Measurements from ENCODE around the gene CPEB3.
"Not testable (repeated sequence)": the region's sequence is repeated elsewhere in the genome, so short reads cannot be mapped to it uniquely, and the experiment has no call there.

Gene CPEB3

DNA sequence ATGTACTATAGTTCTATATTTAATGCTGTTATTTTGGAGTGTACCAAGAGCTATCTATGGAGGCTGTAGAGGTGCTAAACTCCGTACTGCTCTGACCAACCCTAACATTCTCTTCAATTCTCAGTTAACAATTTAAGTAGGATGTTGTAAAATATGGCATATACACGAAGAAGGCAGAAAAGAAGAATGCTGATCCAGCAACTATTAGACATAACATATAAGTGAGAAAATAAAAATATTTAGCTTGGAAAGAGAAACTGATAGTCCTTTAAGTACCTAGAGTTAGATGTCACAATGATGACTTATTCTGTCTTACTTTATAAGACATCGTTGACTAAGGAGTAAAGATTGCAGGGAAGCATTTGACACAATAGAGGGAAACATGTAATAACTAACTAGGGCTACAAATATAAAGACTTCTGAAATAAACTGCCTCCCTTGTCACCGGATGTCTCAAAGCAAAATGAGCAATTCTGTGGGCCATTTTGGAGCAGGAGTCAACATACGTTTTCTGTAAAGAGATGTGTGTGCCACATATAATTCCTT is 159.5 kb downstream of the CPEB3 start:
- no peak for DNase-seq

DNA sequence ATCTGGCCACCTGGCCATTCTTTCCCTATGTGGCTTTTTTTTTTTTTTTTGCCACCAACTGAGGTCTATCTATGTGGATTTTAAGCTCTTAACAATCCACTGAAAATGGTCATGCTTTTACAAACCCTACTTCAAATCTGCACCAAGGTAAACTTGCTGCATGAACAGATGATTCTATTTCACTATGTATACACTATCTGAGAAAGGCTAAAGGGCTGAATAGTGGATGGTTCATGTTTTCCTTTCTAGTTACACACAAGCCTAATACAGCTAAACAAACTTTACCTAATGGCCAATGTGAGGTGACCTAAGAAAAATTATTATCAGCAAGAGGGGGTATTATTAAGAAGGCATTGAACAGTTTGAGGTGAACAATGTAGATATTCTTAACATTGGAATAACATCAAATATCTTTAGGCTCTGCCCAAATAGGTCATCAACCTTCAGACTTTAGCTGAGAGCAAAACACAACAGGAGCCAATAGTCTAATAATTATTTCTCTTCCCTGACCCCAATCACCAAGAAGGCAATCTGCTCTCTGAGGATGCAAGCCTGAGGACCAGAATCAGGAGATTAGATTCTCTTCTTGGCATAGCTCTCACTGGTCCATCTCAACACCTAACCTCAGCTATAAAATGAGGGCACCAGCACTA is 160.1 kb downstream of the CPEB3 start:
- no peak for DNase-seq

DNA sequence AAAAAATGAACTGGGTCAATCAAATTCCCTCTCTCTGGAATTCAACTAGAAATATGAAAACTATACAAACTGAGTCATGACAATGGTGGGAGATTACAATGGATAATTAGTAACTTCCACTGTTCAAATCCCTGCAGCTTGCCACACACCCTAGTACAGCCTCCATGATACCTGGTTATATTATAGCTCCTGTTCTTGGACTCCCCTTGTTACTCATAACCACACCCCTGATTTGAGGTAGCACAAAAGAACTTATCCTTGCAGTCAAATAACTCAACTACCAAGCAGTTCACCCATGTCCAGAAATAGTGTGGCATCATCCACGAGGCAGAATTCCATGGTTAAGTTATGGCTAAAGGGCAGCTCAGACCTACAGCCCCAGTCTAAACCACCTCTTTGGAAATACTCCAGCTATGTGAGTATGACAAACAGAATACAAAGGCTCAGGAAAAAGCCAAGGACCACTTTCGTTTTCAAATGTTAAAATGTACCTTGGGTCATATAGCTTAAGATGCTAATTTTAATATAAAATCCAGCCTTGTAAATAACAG is 164.7 kb downstream of the CPEB3 start:
- DNase-seq = no peak

DNA sequence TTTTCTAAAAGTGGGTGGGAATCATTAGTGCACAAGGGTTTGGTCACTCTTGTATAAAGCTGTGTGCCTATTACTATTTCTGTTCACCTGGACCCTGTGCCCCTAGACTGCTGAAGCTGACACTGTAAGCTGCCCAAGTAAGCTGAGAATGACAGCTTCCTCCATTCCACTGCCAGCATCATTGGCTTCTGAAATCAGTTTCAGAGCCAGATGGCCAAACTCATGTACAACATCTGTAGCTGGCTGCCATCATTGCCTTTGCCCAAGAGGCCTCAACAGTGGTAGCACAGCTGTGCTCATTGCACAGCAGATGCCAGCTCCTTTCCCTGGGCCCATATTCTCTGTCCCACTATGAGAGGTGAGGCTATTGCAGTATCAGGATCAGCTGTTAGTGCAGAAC is 165.7 kb downstream of the CPEB3 start:
- peak; percentile 4 for DNase-seq

DNA sequence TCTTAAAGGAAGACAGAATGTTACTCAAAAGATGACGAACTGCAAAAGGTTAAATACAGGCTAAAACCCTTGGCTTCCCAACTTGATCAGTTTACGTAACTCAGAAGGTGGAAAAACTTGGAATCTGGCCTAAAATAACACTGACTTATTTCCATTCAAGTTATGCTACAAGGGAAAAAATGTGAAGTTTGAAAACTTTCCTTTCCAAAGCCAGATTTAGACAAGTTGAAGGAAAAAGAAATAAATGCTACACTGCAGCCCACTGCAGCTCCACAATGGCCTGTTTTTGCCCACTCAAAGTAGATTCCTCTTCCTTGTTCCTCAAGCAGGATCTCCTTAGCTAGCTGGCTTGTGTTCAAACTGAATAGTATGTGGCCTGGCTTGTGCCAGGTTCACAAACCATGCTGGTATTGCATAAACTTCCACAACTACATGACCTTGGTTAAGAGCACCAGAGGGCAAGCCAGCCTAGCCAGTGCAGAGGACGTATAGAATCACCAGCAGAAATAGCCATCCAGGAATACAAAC is 166.2 kb downstream of the CPEB3 start:
- DNase-seq = no peak

DNA sequence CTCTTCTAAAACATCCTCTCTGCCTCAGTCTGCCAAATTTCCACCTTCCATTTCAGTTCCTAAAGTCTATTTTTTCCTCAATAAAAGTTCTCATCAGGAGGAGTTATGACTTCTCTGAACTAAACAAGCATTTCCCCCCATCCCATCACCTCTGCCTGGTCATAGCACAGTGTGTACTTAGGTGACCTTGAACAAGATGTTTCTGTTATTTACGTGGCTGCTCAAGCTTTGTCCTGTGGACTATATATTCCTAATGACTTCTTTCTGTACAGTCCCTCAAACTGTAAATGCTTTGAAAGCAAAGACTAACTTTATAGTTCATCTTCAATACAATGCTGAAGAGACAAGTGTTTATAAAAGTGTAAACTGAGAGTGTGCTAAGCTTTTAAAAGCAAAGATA is 166.9 kb downstream of the CPEB3 start:
- DNase-seq = no peak

DNA sequence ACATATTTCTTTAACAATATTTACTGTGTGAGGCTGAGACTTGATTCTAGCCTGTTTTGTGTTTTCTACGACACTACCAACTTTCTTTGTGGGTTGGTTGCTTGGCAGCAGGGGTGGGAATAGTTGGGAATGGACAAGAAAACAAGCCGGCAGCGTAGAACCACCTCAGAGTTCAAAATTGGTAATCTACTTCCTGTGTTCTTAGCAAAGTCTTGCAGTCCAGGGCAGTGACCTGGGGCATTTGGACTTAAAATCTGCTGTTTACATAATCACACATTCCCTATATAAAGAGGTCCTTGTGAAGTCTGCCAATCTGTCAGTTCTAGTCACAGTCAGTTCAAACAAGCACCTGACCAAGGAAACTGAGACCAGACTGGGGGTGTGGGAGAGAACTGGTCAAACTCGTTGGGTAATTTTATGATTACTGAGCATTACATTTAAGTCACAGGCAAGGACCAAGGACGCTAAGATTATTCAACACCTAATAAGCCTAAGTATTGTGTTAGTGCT is 167.9 kb downstream of the CPEB3 start:
- DNase-seq = no peak

DNA sequence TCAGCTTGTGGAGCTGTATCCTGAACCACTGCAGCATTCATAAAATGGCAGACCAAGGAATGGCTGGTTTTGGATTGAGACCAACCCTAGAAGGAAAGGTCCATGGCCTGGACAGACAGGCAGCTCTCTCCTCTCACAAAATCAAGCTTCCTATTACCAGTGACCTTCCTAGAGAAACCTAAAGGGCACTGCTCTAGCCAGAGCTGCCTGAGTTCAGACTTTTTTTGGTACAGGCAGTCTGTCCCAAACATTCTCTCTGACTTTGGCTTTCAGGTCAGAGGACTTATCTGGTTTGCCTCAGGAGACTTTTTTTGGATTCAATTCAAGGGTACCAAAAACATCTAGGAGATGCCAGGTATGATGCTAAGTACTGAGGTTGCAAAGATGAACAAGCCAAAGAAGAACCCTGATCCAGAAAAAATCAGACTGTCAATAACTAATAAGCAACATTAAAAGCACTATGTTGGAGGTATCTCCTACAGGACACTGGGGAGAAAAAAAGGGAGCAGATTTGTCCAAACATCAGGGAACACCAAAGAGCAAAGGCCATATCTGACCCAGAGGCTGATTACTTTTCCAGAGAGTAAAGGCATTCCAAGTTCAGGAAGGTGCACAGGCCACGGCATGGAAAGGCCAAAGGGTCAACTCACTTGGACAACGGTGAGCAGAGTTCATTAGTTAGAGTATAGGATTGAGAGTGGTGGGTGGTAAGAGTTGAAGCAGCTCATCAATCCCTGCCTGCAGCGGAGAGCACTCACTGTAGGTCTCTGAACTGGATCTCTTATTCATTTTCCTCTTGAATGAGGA is 169.0 kb downstream of the CPEB3 start:
- no peak for DNase-seq

DNA sequence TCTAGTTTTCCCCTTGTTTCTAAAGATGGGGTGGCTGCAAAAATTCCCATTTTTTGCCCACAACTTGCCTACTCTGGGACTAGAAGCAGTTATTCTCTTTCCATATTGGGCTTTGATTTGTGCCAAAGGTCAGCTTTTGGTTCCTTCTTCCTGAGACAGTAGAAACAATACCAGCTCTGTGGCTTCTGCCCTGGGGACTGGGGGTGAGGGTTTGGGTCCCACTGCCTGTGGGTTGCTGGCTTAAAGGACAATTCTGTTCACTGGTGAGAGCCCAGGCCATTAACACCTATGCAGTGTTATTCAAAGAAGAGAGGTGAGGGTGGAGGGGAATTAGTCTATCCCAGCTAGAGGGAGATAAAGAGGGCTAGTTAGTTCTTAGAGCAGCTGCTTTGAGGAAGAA is 171.5 kb downstream of the CPEB3 start:
- no peak for DNase-seq

DNA sequence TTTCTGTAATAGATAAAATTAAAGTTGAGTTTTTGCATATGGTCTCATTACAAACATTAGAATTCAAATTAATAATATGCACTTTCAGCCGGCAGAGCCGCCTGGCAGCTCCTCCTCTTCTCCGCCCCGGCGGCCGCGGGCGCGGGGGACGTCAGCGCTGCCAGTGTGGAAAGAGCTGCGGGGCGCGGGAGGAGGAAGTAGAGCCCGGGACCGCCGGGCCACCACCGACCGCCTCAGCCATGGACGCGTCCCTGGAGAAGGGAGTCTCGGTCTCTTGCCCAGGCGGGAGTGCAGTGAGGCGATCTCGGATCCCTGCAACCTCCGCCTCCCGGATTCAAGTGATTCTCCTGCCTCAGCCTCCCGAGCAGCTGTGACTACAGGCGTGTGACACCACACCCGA is 176.0 kb downstream of the CPEB3 start:
- DNase-seq = not testable (repeated sequence)

DNA sequence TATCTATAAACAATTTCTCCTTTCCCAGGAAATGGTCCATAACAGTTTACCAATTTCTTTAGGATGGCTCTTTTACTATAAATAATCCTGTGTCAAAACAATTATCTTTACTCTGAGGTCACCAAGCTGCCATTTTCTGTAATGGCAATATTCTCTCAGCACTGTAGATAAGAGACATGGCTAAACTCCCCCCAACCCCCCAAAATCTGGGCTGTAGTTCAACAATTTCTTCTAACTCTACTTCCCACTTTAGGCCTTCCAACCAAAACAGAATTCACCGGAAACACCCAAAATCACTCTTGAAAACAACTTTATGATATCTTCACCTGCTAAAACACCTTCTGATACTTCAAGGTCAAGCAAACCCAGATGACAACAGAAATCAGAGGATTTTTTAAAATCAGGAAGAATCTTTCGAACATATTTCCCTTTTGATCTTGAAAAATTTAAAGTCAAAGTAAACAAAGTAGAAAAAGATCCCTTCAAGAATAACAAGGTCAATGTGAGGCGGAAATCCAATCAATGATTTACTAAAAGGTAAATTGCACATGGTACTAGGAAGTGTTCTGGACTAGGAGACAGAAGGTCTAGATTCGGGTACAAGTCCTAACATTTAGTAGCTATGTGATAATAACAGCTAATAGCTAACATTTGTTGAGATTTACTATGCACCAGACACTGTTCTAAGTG is 176.8 kb downstream of the CPEB3 start:
- DNase-seq = no peak

DNA sequence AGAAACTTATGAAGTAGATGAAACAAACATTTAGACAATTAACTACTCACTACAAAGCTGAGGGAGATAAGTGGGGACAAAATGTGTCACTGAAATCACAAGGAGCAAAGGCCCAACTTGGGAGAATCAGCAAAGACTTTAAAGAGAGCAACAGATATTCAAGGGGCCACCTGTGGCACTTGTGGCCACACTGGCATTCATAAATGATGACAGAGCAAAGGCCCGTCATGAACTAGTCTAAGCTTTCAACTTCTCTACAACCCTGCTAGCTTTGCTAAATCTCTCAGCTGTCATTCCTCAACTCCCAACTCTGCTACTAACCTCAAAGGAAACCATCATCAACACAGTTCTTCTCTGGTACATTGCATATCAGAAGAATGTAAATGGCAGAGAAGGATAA is 178.4 kb downstream of the CPEB3 start:
- DNase-seq = no peak

DNA sequence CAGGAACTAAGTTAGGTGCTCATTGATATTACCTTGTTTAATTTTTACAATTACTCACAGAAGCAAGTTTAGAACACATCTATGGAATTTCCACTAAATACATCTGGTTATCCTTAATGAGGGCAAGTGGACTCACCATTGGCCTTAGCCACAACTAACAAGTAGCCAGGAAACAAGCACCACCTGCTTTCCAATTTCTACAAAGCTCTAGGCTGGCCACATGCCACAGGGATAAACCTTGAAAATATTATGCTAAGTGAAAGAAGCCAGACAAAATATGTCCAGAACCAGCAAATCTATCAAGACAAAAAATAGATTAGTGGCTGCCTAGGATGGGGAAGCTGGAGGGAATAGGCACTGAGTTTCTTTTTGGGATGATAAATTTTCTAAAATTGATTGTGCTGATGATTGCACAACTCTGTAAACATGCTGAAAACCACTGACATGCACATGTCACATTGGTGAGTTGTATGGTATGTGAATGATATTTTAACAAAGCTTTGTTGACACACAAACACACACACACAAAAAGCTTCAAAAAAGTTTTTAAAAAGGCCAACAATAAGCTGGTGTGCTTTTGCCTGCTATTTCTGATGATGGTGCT is 179.4 kb downstream of the CPEB3 start:
- DNase-seq = no peak

DNA sequence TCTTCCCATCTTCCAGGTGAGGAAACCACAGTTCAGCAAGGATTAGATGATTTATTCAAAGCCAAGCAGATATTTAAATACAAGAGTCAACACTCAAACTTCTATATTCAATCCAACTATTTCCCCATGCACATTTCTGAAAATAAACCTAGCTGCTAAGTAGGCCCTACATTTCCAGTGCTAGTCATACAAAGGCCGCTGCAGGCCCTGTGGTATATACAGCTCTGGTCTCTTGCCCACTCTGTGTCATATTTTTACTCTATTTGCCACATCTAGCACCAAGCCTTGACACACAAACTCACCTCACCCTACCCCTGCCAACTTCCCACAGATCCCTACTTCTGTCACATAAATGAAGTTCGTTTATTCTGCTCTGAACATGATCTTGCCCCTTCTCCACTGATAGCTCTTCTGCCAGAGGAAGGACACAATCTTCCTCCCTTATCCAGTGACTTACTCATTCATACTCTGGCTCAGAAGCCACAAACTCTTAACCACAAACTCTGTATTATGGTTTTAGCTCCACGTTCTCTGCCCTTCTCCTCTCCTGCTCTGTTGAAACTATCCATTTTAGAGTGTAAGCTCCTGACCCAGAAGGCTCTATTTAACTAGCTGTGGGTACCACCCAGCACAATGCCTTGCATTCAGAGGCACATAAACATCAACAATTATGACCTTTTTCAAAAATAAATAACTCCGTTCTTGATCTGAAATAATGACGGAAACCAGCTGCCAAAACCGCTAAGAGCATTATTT is 180.7 kb downstream of the CPEB3 start:
- no peak for DNase-seq

DNA sequence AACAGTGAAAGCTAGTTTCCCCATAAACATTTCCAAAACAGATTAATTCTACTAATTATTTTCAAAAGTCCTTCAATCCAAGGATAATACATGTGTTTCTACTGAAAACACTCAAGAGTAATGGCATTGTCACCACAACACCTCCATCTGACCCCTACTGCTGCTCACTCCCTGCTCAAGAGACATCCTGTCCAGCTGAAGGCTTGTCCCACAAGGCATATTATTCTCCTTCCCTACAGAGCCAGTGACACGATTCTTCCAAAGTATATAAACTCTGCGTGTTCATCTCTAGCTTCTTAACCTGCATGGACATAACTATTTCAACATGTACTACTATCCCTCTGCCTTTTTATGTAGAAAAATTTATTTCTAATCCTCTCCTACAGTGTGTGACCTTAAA is 182.1 kb downstream of the CPEB3 start:
- no peak for DNase-seq

DNA sequence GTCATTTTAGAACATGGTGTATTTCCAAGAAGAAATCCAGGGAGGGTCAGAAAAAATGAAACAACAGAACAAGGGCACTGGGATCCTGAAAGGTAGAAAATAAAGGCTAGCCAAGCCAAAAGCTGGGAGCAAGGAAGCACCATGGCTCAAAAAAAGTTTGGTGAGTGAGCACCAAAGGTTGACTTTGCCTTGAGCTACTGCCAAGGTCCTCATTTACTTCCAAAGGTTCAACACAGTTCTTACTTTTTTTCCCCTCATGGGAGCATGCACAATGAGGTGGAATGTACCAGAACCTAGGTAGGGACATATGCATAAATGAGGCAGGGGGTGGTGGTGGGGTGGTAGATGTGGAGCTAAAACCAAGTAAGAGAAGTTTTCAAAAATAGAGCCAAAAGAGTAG is 182.8 kb downstream of the CPEB3 start:
- DNase-seq = no peak

DNA sequence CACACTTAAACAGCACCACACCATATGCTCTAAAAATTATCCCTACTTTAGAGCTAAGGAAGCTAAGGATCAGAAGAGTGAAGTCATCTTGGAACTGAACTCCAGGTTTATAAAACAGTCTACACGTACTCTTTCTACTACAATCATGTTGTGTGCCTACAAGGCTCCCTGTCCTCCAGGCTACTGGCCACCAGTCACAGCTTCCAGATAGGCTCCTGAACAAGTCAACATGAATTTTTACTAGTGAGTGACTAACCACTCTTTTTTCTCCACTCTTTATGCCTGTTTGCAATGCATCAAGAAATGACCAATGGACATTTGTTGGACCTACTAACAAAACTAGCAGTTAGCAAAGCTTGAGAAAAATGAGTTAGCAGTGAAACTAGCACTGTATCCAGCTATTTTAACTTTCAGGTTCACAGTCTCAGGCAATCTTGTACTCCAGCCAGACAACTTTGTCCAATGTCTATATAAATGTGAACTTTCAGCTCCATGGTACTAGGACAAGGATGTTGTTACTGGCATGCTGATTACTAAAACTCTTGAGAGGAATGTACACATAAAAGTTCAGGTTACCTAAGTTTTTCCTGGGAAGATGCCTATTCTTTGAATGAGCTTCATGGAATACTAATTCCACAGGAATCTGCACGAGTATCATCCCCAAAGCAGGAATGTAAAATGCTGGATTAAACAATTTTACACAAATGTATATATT is 187.3 kb downstream of the CPEB3 start:
- DNase-seq = no peak

DNA sequence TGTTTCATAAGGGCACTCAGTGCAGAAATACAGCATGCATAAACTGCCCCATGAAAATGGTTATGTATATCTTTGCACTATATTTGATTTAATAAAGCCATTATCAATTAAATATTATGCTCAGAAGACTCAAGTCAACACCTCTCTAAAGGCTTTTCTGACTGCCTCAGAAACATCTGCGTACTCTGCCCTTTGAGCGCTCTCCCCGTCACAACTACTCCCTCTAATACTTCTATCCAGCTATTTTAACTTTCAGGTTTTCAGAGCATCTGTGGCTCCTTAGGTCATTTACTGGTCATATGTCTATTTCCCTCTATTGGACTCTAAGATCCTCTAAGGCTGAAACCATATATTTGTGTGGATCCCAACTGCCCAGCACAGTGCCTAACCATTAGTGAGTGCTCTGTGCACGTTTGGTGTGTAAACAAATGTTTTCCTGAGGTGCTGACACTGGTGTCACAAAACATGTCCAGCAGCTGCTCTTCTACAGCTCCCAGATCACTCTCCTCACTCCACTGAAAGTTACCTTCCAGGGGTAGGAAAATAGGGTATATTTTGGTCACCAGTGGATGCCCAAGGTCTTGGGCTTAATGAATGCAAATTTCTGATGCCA is 188.2 kb downstream of the CPEB3 start:
- no peak for DNase-seq

DNA sequence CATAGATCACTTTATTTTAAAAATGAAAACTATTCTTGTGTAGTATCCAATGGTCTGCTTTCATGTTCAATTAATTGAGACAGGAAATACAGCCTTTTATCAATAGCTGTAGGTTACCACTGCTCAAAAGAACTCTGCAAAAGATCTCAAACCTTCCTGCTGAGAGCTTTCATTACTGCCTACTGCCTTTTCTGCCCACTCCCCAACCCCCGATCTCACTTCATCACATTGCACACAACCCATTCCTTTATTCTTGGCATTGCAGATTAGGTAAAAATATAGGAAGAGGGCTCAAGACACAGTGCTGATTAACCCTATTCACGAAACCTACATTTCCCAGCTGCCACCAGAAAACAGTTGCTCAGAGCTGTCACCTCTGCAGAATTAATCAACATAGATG is 195.9 kb downstream of the CPEB3 start:
- peak; percentile 1 for DNase-seq

DNA sequence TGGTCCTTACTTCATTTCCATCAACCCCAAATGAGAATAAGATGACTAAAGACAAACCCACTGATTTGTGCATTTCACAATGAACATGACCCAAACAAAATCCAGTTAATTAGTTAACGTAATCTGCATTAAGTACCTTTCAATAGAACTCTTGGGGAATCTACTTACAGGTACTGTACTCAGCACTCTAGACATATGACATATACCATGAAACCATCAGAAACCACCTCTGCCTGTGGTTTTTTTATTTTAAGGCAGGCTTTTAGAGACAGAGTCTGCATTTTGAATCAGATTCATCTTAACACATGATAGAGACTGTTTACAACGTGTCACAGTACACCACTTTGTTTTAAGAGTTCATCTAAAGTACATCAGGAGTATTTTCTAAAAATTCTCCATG is 198.9 kb downstream of the CPEB3 start:
- no peak for DNase-seq

All from NCI-H69 (cell line).